GM19023 (cell line): Measurements from ENCODE around the gene GYG1.

Experiments
- ATAC-seq: cut with Tn5 transposase; IDR thresholded peaks from one replicate; pipeline ENCODE4 v1.9.1; 2021; ENCODE audit warnings: mild to moderate bottlenecking, moderate library complexity; ENCODE audit not compliant: unreplicated experiment

Gene GYG1

GRCh38 chr3:148991219-148992026, at the start of gene GYG1:
Gene GYG1 (plus strand): TSS chr3:148991540. CDS start chr3:148991641, 101 bp downstream.
- peak; percentile 89 for ATAC-seq

GRCh38 chr3:148943506-148944205, 47.7 kb upstream of the GYG1 start:
- peak; percentile 88 for ATAC-seq

- no peak for ATAC-seq
These were observed 46.2 kb upstream of the GYG1 start for GRCh38 chr3:148945116-148945515.

- no peak for ATAC-seq
These were observed 42.3 kb upstream of the GYG1 start for GRCh38 chr3:148948913-148949657.

GRCh38 chr3:148950806-148951205, 40.5 kb upstream of the GYG1 start:
- ATAC-seq: no peak

GRCh38 chr3:148951599-148952361, 39.6 kb upstream of the GYG1 start:
- ATAC-seq: no peak

- ATAC-seq: no peak
These were observed 38.2 kb upstream of the GYG1 start for GRCh38 chr3:148953094-148953493.

GRCh38 chr3:148954981-148955380, 36.4 kb upstream of the GYG1 start:
- ATAC-seq: no peak

- ATAC-seq: no peak
These were observed 35.6 kb upstream of the GYG1 start for GRCh38 chr3:148955544-148956346.

- no peak for ATAC-seq
These were observed 33.8 kb upstream of the GYG1 start for GRCh38 chr3:148957586-148957985.

- no peak for ATAC-seq
These were observed 32.6 kb upstream of the GYG1 start for GRCh38 chr3:148958696-148959095.

- ATAC-seq: no peak
These were observed 28.8 kb upstream of the GYG1 start for GRCh38 chr3:148962513-148962912.

- ATAC-seq: no peak
These were observed 26.5 kb upstream of the GYG1 start for GRCh38 chr3:148964809-148965208.

GRCh38 chr3:148968321-148968720, 23.0 kb upstream of the GYG1 start:
- no peak for ATAC-seq

GRCh38 chr3:148970271-148970670, 21.1 kb upstream of the GYG1 start:
- ATAC-seq: no peak

GRCh38 chr3:148971401-148972163, 19.8 kb upstream of the GYG1 start:
- no peak for ATAC-seq

- ATAC-seq: no peak
These were observed 16.6 kb upstream of the GYG1 start for GRCh38 chr3:148974726-148975125.

GRCh38 chr3:148975248-148975647, 16.1 kb upstream of the GYG1 start:
- ATAC-seq: no peak

GRCh38 chr3:148975696-148976095, 15.6 kb upstream of the GYG1 start:
- no peak for ATAC-seq
